ENCODE data around the gene CD160.

The CD160 gene

DNA sequence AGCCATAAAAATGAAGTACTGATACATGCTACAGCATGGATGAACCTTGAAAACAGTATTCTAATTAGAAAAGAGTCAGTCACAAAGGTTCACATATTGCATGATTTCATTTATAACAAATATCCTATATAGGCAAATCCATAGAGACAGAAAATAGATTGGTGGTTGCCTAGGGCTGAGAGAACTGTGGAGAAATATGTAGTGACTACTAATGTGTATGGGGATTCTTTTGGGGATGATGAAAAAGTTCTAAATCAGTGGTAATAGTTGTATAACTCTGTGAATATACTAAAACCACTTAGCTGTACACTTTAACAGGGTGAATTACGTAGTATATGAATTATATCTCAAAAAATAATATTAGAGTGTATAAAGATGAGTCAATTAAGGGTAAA lies 58.8 kb downstream of the CD160 start:
- Histone ChIP-seq H3K4me3 (ENCODE audit: low read depth, low read length) (no peak overlapping the region), H3K27me3 (ENCODE audit: control insufficient read depth, insufficient read depth, low read length) (no peaks in the 10 kb centered on the region), H3K79me2 (no peaks in the 10 kb centered on the region), H3K9me3 (ENCODE audit: control insufficient read depth, low read length) (no peaks in the 10 kb centered on the region), H3K4me2 (ENCODE audit: low read length) (no peak overlapping the region), H3K4me1 (no peaks in the 10 kb centered on the region), H3K27ac (no peak overlapping the region), H2AFZ (no peak overlapping the region), H3K36me3 (ENCODE audit: control insufficient read depth, insufficient read depth, low read length) (no peaks in the 10 kb centered on the region), H3K9ac (no peak overlapping the region)
- TF ChIP-seq, protein P1, sequence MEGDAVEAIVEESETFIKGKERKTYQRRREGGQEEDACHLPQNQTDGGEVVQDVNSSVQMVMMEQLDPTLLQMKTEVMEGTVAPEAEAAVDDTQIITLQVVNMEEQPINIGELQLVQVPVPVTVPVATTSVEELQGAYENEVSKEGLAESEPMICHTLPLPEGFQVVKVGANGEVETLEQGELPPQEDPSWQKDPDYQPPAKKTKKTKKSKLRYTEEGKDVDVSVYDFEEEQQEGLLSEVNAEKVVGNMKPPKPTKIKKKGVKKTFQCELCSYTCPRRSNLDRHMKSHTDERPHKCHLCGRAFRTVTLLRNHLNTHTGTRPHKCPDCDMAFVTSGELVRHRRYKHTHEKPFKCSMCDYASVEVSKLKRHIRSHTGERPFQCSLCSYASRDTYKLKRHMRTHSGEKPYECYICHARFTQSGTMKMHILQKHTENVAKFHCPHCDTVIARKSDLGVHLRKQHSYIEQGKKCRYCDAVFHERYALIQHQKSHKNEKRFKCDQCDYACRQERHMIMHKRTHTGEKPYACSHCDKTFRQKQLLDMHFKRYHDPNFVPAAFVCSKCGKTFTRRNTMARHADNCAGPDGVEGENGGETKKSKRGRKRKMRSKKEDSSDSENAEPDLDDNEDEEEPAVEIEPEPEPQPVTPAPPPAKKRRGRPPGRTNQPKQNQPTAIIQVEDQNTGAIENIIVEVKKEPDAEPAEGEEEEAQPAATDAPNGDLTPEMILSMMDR (IDR thresholded peaks at IDR 0.05), result no peak

DNA sequence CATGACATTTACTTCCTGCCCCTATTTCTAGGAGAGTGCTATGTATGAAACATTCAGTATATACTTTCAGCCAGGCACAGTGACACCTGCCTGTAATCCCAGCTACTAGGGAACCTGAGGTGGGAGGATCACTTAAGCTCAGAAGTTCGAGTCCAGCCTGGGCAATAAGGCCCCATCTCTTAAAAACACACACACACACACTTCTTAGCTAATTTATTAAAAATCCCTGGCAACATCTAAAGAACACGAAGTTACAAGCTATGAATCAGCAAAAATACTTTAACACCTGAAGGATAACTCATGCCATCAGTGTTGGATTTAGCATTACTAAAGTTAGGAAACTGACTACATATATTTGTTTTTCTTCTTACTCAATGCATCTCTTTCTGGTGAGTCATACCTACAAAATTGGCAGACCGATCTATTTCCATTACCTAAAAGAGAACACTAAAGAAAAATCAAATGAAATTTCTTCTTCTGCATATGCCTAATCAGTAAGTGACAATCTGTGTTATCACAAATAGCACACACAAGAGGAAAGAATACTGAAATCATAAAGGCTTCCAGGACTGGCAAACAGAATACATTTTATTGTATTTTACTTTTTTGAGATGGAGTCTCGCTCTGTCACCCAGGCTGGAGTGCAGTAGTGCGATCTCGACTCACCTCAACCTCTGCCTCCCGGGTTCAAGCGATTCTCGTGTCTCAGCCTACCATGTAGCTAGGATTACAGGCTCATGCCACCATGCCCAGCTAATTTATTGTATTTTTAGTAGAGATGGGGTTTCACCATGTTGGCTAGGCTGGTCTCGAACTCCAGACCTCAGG lies 63.2 kb downstream of the CD160 start:
- no peak overlapping the region for H3K4me2 ChIP-seq (ENCODE audit: low read length)
- no peak overlapping the region for H2AFZ ChIP-seq
- H3K27ac ChIP-seq, result no peak overlapping the region
- no peaks in the 10 kb centered on the region for H3K27me3 ChIP-seq (ENCODE audit: control insufficient read depth, insufficient read depth, low read length)
- H3K9ac ChIP-seq, result no peak overlapping the region
- H3K36me3 ChIP-seq (ENCODE audit: control insufficient read depth, insufficient read depth, low read length), result no peaks in the 10 kb centered on the region
- TF ChIP-seq, protein P1 (IDR thresholded peaks at IDR 0.05), result no peak
- no peaks in the 10 kb centered on the region for H3K4me1 ChIP-seq
- H3K4me3 ChIP-seq (ENCODE audit: low read depth, low read length), result no peak overlapping the region
- H3K79me2 ChIP-seq, result no peaks in the 10 kb centered on the region
- H3K9me3 ChIP-seq (ENCODE audit: control insufficient read depth, low read length), result no peaks in the 10 kb centered on the region

DNA sequence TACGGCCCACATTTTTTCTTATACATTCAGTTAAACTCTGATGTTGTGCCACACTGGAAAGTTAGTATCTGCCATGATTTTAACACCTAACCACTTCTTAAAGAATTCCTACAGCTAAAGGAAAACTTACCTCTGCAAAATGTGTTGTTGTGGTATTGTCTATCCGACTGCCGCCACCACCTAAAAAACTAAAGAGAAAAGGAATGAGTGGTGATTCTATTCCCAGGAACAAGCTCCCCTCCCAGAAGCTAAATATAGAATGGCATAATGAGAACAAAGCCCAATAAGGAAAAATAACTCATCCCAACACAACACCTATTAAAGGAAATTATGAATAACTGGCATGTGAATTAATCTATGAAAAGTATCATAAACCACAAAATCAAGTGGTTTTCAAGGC lies 65.1 kb downstream of the CD160 start:
- H3K79me2 ChIP-seq, result no peaks in the 10 kb centered on the region
- H3K9me3 ChIP-seq (ENCODE audit: control insufficient read depth, low read length), result no peaks in the 10 kb centered on the region
- no peaks in the 10 kb centered on the region for H3K36me3 ChIP-seq (ENCODE audit: control insufficient read depth, insufficient read depth, low read length)
- no peak overlapping the region for H3K4me3 ChIP-seq (ENCODE audit: low read depth, low read length)
- no peaks in the 10 kb centered on the region for H3K4me1 ChIP-seq
- H3K4me2 ChIP-seq (ENCODE audit: low read length), result no peak overlapping the region
- no peak overlapping the region for H2AFZ ChIP-seq
- TF ChIP-seq, protein P1 (IDR thresholded peaks at IDR 0.05), result no peak
- no peak overlapping the region for H3K27ac ChIP-seq
- H3K9ac ChIP-seq, result no peak overlapping the region
- no peaks in the 10 kb centered on the region for H3K27me3 ChIP-seq (ENCODE audit: control insufficient read depth, insufficient read depth, low read length)

DNA sequence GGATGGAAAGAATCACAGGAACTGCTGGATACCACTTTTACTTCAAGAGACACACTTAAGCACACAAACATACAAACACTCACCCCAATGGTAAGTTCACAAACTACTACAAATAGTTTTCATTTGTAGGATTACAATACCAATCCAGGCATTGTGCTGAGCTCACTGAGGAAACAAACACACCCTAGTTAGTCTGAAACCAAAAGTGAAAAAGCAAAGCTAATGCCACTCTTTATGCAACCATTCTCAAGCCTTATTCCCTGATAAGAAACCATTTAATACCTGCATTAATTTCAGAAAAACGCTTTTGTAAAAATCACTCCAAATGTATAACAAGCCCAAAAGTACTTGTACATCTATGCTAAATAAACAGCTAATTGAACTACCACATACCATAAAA lies 66.2 kb downstream of the CD160 start:
- H3K27me3 ChIP-seq (ENCODE audit: control insufficient read depth, insufficient read depth, low read length), result no peaks in the 10 kb centered on the region
- no peak overlapping the region for H3K9ac ChIP-seq
- TF ChIP-seq, protein P1 (IDR thresholded peaks at IDR 0.05), result no peak
- H2AFZ ChIP-seq, result no peak overlapping the region
- no peaks in the 10 kb centered on the region for H3K79me2 ChIP-seq
- H3K4me2 ChIP-seq (ENCODE audit: low read length), result no peak overlapping the region
- no peak overlapping the region for H3K27ac ChIP-seq
- no peaks in the 10 kb centered on the region for H3K36me3 ChIP-seq (ENCODE audit: control insufficient read depth, insufficient read depth, low read length)
- H3K4me3 ChIP-seq (ENCODE audit: low read depth, low read length), result no peak overlapping the region
- no peaks in the 10 kb centered on the region for H3K4me1 ChIP-seq
- H3K9me3 ChIP-seq (ENCODE audit: control insufficient read depth, low read length), result no peaks in the 10 kb centered on the region

DNA sequence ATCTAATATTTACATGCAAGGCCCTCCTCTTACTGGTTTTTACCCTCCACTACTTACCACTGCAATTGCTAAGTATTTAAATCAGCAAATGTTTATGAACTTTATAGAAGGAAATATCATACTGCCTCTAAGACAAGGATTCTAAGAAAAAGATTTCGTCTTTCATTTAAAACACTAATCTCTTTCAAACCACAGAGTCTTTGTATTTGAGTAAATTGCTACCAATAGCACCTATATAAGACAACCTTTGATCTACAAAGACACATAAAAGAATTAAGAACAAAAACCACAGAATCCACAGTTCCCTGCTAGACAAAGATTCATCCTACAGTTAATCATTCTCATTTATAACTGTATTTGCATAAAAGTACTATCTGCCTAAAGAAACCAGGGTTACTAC lies 67.0 kb downstream of the CD160 start:
- H3K27me3 ChIP-seq (ENCODE audit: control insufficient read depth, insufficient read depth, low read length), result no peaks in the 10 kb centered on the region
- TF ChIP-seq, protein P1 (IDR thresholded peaks at IDR 0.05), result no peak
- H3K4me3 ChIP-seq (ENCODE audit: low read depth, low read length), result no peak overlapping the region
- H3K27ac ChIP-seq, result no peak overlapping the region
- H3K4me2 ChIP-seq (ENCODE audit: low read length), result no peak overlapping the region
- H3K79me2 ChIP-seq, result no peaks in the 10 kb centered on the region
- H2AFZ ChIP-seq, result no peak overlapping the region
- no peak overlapping the region for H3K9ac ChIP-seq
- no peaks in the 10 kb centered on the region for H3K36me3 ChIP-seq (ENCODE audit: control insufficient read depth, insufficient read depth, low read length)
- no peaks in the 10 kb centered on the region for H3K4me1 ChIP-seq
- no peaks in the 10 kb centered on the region for H3K9me3 ChIP-seq (ENCODE audit: control insufficient read depth, low read length)

Measured in parathyroid adenoma (tissue), 2 donors.